IMR-90 (cell line): ENCODE data around the gene NHLH2. TPM values are rescaled to one million over a fixed set of nuclear protein-coding genes. Genes with fewer than 3 reads are reported as not detected.

Experiments
- ATAC-seq: fragments of 200-7000 bp; cut with Tn5 transposase; 2 replicates; pipeline ENCODE4 v1.9.1; 2020; ENCODE audit warnings: low read depth, mild to moderate bottlenecking, moderate library complexity
- BruUV-seq: library from RNA; stranded (reverse); fragments of 400-500 nt; replicated peaks from 2 replicates; lab custom pipeline; 2021; lab: Mats Ljungman, UMichigan
- CTCF ChIA-PET: fragments of 300-600 bp; formaldehyde crosslinking; extraction: SDS; loops from one replicate; lab custom pipeline; 2021; ENCODE audit warnings: antibody characterized with exemption; lab: Yijun Ruan, JAX
- POLR2A ChIA-PET: fragments of 300-600 bp; sonication (Branson Sonifier 250); formaldehyde crosslinking; loops from one replicate; lab custom pipeline; 2022; ENCODE audit warnings: antibody characterized with exemption; ENCODE audit not compliant: unreplicated experiment; lab: Charles Lee
- DNase-seq: peaks from one replicate; pipeline ENCODE4 v3.0.0; 2013
- H2AFZ ChIP-seq: replicated peaks from 2 replicates; pipeline ENCODE3; 2013; ENCODE audit warnings: low read length, mild to moderate bottlenecking; ENCODE audit not compliant: poor library complexity
- H2AK5ac ChIP-seq: 2 replicates; pipeline ENCODE4 v1.6.1; 2013; ENCODE audit warnings: low read depth, low read length, inconsistent platforms
- H2AK9ac ChIP-seq: replicated peaks from 2 replicates; pipeline ENCODE3; 2013; ENCODE audit warnings: mild to moderate bottlenecking, low read depth, low read length, moderate library complexity; ENCODE audit not compliant: poor library complexity
- H2BK120ac ChIP-seq: 2 replicates; pipeline ENCODE4 v1.6.1; 2013; ENCODE audit warnings: low read depth, low read length, inconsistent platforms
- H2BK15ac ChIP-seq: 3 replicates; pipeline ENCODE4 v1.6.1; 2013; ENCODE audit warnings: low read depth, low read length, inconsistent platforms
- H2BK20ac ChIP-seq: 2 replicates; pipeline ENCODE4 v1.6.1; 2013; ENCODE audit warnings: low read depth, mild to moderate bottlenecking, inconsistent platforms, low read length, moderate library complexity
- H2BK5ac ChIP-seq: 2 replicates; pipeline ENCODE4 v1.6.1; 2013; ENCODE audit warnings: mild to moderate bottlenecking, low read depth, low read length, inconsistent platforms; ENCODE audit not compliant: poor library complexity, severe bottlenecking
- H3K14ac ChIP-seq: replicated peaks from 2 replicates; pipeline ENCODE4 v1.6.1; 2013; ENCODE audit warnings: low read depth, low read length, inconsistent platforms
- H3K18ac ChIP-seq: 2 replicates; pipeline ENCODE4 v1.6.1; 2013; ENCODE audit warnings: low read depth, low read length, control low read depth
- H3K23ac ChIP-seq: 2 replicates; pipeline ENCODE4 v1.6.1; 2013; ENCODE audit warnings: low read depth, low read length, inconsistent platforms
- H3K27ac ChIP-seq: 2 replicates; pipeline ENCODE4 v1.5.1; 2013; ENCODE audit warnings: mild to moderate bottlenecking, control low read depth, low read length; ENCODE audit not compliant: insufficient read depth
- H3K27me3 ChIP-seq: 2 replicates; pipeline ENCODE4 v1.6.1; 2013; ENCODE audit warnings: low read length; ENCODE audit not compliant: control insufficient read depth, insufficient read depth
- H3K36me3 ChIP-seq: 2 replicates; pipeline ENCODE4 v1.6.1; 2013; ENCODE audit warnings: low read length, mixed read lengths; ENCODE audit not compliant: control insufficient read depth, insufficient read depth
- H3K4ac ChIP-seq: 2 replicates; pipeline ENCODE4 v1.6.1; 2013; ENCODE audit warnings: low read depth, low read length, inconsistent platforms
- H3K4me1 ChIP-seq: 2 replicates; pipeline ENCODE4 v1.6.1; 2013; ENCODE audit warnings: low read length, mixed read lengths; ENCODE audit not compliant: control insufficient read depth, insufficient read depth
- H3K4me2 ChIP-seq: 2 replicates; pipeline ENCODE4 v1.6.1; 2013; ENCODE audit warnings: low read depth, mild to moderate bottlenecking, control low read depth, low read length, moderate library complexity
- H3K4me3 ChIP-seq: 2 replicates; pipeline ENCODE4 v1.5.1; 2013; ENCODE audit warnings: low read depth, mild to moderate bottlenecking, control low read depth, low read length, moderate library complexity; ENCODE audit not compliant: insufficient read depth
- H3K56ac ChIP-seq: 2 replicates; pipeline ENCODE4 v1.6.1; 2013; ENCODE audit warnings: low read length, inconsistent platforms; ENCODE audit not compliant: insufficient read depth; ENCODE audit errors: extremely low read depth
- H3K79me1 ChIP-seq, 2 experiments: 2 replicates each; pipeline ENCODE4 v1.6.1; 2013; ENCODE audit warnings: low read length in 2 of 2, inconsistent platforms in 1 of 2, low read depth in 1 of 2
- H3K9ac ChIP-seq: 2 replicates; pipeline ENCODE4 v1.6.1; 2013; ENCODE audit warnings: low read depth, low read length, control low read depth
- H3K9me1 ChIP-seq: 2 replicates; pipeline ENCODE4 v1.6.1; 2013; ENCODE audit warnings: low read length, inconsistent platforms; ENCODE audit not compliant: insufficient read depth
- H3K9me3 ChIP-seq: 2 replicates; pipeline ENCODE4 v1.6.1; 2013; ENCODE audit warnings: low read length; ENCODE audit not compliant: control insufficient read depth, insufficient read depth
- H4K20me1 ChIP-seq: 2 replicates; pipeline ENCODE4 v1.6.1; 2013; ENCODE audit warnings: low read length, inconsistent platforms; ENCODE audit not compliant: insufficient read depth
- H4K5ac ChIP-seq: 2 replicates; pipeline ENCODE4 v1.6.1; 2013; ENCODE audit warnings: mild to moderate bottlenecking, low read depth, low read length, control low read depth
- H4K8ac ChIP-seq, 2 experiments: 2 replicates each; pipeline ENCODE4 v1.6.1; 2013; ENCODE audit warnings: low read depth in 2 of 2, low read length in 2 of 2, control low read depth in 1 of 2, inconsistent platforms in 1 of 2
- H4K91ac ChIP-seq: 2 replicates; pipeline ENCODE4 v1.6.1; 2013; ENCODE audit warnings: low read depth, low read length, inconsistent platforms; ENCODE audit not compliant: insufficient read depth
- BHLHE40 ChIP-seq: fragments of 150-350 bp; IDR thresholded peaks from 2 replicates; pipeline ENCODE4 v1.6.1; 2016; ENCODE audit warnings: mild to moderate bottlenecking, low read depth, low read length
- CEBPB ChIP-seq: IDR thresholded peaks from 2 replicates; pipeline ENCODE4 v1.6.1; 2012; ENCODE audit warnings: low read depth, low read length, improper control_type of control experiment
- CTCF ChIP-seq: conservative IDR thresholded peaks from 2 replicates; pipeline ENCODE4 v1.5.1; 2012; ENCODE audit warnings: mild to moderate bottlenecking, low read depth, low read length, improper control_type of control experiment
- ELK1 ChIP-seq: fragments of 150-350 bp; IDR thresholded peaks from 2 replicates; pipeline ENCODE4 v1.6.1; 2016; ENCODE audit warnings: low read depth, mild to moderate bottlenecking, low read length, moderate library complexity, borderline replicate concordance
- MAFK ChIP-seq: IDR thresholded peaks from 2 replicates; pipeline ENCODE4 v1.6.1; 2012; ENCODE audit warnings: low read depth, low read length, improper control_type of control experiment
- MAZ ChIP-seq: IDR thresholded peaks from 2 replicates; pipeline ENCODE4 v1.6.1; 2012; ENCODE audit warnings: low read depth, mild to moderate bottlenecking, low read length, improper control_type of control experiment, moderate library complexity, borderline replicate concordance
- RFX5 ChIP-seq: IDR thresholded peaks from 2 replicates; pipeline ENCODE4 v1.8.0; 2012; ENCODE audit warnings: low read depth, mild to moderate bottlenecking, low read length, moderate library complexity
- USF2 ChIP-seq: fragments of 150-350 bp; IDR thresholded peaks from 2 replicates; pipeline ENCODE4 v1.6.1; 2017; ENCODE audit warnings: mild to moderate bottlenecking, antibody characterized with exemption, low read length, low read depth
- WGBS, 2 experiments: methylation state at CpG; one replicate each; pipeline versions ENCODE4 v1.1.5 to v1.1.7; 2013; ENCODE audit warnings: missing lambda C conversion rate in 2 of 2; ENCODE audit not compliant: insufficient read length in 1 of 2; ENCODE audit errors: extremely low coverage in 2 of 2; 5-methylcytosine and 5-hydroxymethylcytosine counted together
- dilution Hi-C: fragments of 300-500 bp; cut with HindIII; formaldehyde crosslinking; loops from one replicate; pipeline ENCODE4 v1.14.3; 2018; ENCODE audit warnings: low sequenced_read_pairs; ENCODE audit not compliant: unreplicated experiment
- in situ Hi-C: fragments of 300-500 bp; cut with MboI; formaldehyde crosslinking; loops from 3 replicates; pipeline ENCODE4 v1.14.3; 2019; ENCODE audit warnings: low sequenced_read_pairs, inconsistent platforms, mixed read lengths
- intact Hi-C: fragments of 100-400 bp; cut with micrococcal nuclease; formaldehyde crosslinking; loops from 2 replicates; pipeline ENCODE4 v1.10.0; 2022
- polyA plus RNA-seq, 3 experiments: library from polyadenylated mRNA; depleted of rRNA; stranded (reverse); fragments of >200 nt; gene quantifications; 2 replicates each; pipeline ENCODE4 v1.2.3, GENCODE V29; 2012; ENCODE audit warnings: low replicate concordance in 1 of 3
- total RNA-seq: library from RNA; depleted of rRNA; stranded (reverse); fragments of >200 nt; gene quantifications from 2 replicates; pipeline ENCODE4 v1.2.3, GENCODE V29; 2012

NHLH2 gene
- total and polyA plus RNA-seq, 2 of the 4 experiments (the other 2 are of a cell fraction): not detected

- BruUV-seq: no TSS peak
- H3K27ac ChIP-seq: no peak overlapping the region
- no peaks in the 10 kb centered on the region for H3K79me1 ChIP-seq
- no peaks in the 10 kb centered on the region for H3K36me3 ChIP-seq
- no peak overlapping the region for H2AK9ac ChIP-seq
- no peak overlapping the region for H2BK120ac ChIP-seq
- no peak overlapping the region for H3K9ac ChIP-seq
- no peak overlapping the region for H2AK5ac ChIP-seq
- no peak overlapping the region for H2BK20ac ChIP-seq
- H3K27me3 ChIP-seq: peaks cover 3% of the 10 kb centered on the region; the same call in 1 of the 2 replicates
- in situ Hi-C loops: no loop called here
- H3K9me1 ChIP-seq: no peaks in the 10 kb centered on the region
- no peak overlapping the region for H3K18ac ChIP-seq
- no peak overlapping the region for H3K56ac ChIP-seq
- intact Hi-C loops: no loop called here
- no peak overlapping the region for H3K4me3 ChIP-seq
- no peak overlapping the region for H2AFZ ChIP-seq
- H3K9me3 ChIP-seq: no peaks in the 10 kb centered on the region
- ATAC-seq (no peak), DNase-seq (peak; percentile 47)
- H2BK15ac ChIP-seq: no peak overlapping the region
- WGBS, 2 experiments: no CpG with 5 or more reads among the region's 5 CpGs
- no peak overlapping the region for H3K4ac ChIP-seq
- no peak overlapping the region for H4K8ac ChIP-seq
- TF ChIP-seq MAFK: no peak
- no peak for TF ChIP-seq USF2
- no peak for TF ChIP-seq BHLHE40
- no peak for TF ChIP-seq RFX5
- no peak for TF ChIP-seq CEBPB
- no peak for TF ChIP-seq CTCF
- no peak for TF ChIP-seq MAZ
- TF ChIP-seq ELK1: no peak
- H4K91ac ChIP-seq: no peak overlapping the region
- H3K4me1 ChIP-seq: no peaks in the 10 kb centered on the region
- H4K20me1 ChIP-seq: no peaks in the 10 kb centered on the region
- dilution Hi-C loops: no loop called here
- H3K23ac ChIP-seq: no peak overlapping the region
- no peak overlapping the region for H3K4me2 ChIP-seq
- ChIA-PET CTCF (no interaction called here), POLR2A (no interaction called here)
- H4K5ac ChIP-seq: no peak overlapping the region
- no peak overlapping the region for H3K14ac ChIP-seq
- no peak overlapping the region for H2BK5ac ChIP-seq
These were observed 34.0 kb upstream of the NHLH2 start for GRCh38 chr1:115874904-115875303.
